PC-9 (cell line): ENCODE data around the gene FGF12.

ENCODE experiments used
- EZH2 ChIP-seq: fragments of 200-600 bp; sonication (generic); IDR thresholded peaks from 2 replicates; pipeline ENCODE4 v1.8.0; 2017; ENCODE audit warnings: antibody characterized with exemption, low read depth
- TF ChIP-seq, protein P1 (sequence below): fragments of 200-600 bp; sonication (generic); conservative IDR thresholded peaks from 2 replicates; pipeline ENCODE4 v1.6.1; 2017; ENCODE audit warnings: mixed run types, antibody characterized with exemption, mild to moderate bottlenecking, moderate library complexity

DNA sequence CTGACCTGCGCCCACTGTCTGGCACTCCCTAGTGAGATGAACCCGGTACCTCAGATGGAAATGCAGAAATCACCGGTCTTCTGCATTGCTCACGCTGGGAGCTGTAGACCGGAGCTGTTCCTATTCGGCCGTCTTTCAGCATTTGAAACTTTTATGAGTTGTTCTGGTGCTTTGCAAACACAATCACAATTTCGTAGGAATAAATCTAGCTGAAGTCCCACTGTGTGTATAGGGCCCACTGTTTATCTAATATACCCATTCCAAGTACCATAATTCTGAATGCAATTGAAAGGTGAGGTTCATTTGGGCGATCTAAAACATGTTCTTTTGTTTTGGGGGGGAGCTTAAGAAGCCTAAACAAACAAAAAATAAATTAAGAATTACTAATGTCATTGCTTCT lies 572.1 kb downstream of the FGF12 start:
- TF ChIP-seq, protein P1, sequence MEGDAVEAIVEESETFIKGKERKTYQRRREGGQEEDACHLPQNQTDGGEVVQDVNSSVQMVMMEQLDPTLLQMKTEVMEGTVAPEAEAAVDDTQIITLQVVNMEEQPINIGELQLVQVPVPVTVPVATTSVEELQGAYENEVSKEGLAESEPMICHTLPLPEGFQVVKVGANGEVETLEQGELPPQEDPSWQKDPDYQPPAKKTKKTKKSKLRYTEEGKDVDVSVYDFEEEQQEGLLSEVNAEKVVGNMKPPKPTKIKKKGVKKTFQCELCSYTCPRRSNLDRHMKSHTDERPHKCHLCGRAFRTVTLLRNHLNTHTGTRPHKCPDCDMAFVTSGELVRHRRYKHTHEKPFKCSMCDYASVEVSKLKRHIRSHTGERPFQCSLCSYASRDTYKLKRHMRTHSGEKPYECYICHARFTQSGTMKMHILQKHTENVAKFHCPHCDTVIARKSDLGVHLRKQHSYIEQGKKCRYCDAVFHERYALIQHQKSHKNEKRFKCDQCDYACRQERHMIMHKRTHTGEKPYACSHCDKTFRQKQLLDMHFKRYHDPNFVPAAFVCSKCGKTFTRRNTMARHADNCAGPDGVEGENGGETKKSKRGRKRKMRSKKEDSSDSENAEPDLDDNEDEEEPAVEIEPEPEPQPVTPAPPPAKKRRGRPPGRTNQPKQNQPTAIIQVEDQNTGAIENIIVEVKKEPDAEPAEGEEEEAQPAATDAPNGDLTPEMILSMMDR, result no peak
- no peak for TF ChIP-seq EZH2
